Effector CD4-positive, alpha-beta T cell (primary cell): Measurements from ENCODE around the gene HSPB6.

Experiments used
- DNase-seq: peaks from one replicate; pipeline ENCODE4 v3.0.0-alpha.2; 2020

HSPB6 gene

GRCh38 chr19:35744430-35745327 is 12.2 kb downstream of the HSPB6 start:
- peak; percentile 90 for DNase-seq

DNA sequence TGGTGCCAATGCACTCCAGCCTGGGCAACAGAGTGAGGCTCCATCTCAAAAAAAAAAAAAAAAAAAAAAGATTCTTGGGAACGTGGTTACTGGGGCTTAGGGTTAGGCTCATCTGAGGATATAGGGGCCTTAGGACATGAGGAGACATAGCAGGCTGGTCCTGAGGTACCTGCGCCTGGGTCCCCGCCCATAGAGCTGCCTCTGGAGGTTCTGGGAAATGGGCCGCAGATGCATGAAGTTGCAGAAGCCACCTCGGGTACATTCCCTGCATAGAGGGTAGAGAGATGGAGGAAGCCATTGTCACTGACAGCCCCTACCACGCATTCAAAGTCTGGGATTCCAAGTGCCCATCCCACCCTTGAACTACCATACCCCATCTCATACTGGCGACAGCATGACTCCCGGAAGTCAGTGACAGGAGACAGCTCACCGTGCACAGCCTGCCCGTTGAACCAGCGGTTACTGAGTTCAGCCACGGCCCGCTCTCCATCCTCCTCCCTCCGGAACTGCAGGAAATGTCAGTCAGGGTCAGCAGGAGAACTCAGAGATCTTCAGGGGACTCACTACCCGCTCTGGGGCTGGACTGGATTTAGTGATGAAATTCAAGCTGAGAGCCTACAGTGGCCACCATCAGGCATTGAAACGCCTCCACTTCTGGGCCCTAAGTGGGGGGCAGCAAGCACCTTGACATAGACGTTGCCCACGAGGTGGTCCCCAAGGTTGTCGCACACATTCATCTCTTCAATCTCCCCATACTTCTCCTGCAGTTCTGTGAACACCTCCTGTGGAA is 13.0 kb downstream of the HSPB6 start:
- DNase-seq = no peak

DNA sequence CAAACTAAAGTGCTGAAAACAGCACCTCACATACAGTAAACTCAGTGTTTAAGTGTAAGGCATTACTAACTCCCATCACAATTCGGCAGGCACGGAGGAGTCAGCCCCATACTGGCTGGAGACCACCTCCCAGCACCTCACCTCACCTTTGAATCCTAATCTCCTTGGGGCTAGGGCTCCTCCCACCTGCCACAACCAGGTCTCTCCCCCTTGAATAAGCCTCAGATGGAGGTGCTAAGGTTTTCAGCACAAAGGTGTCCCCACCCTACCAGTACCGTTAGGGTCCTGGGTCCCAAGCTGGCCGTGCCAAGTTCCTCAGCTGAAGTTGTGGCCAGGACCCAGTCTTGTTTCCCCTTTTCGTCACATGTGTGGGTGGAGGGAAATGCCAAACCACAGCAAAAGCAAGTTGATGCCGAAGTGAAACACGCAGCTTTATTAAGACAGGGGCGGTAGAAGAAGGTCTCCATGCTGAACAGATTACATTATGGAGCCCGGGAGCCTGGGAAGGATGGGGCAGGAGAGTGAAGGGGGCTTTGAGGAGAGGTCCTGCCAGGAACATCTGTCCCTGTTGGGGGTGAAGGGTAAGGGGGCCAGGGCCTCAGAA is 14.6 kb downstream of the HSPB6 start, which contains the start of gene IGFLR1:
IGFLR1 (minus strand) TSS at position 332 of the 604 bp plus-strand sequence. CDS start 1,272 bp downstream, outside the sequence.
- DNase-seq = peak; percentile 44

DNA sequence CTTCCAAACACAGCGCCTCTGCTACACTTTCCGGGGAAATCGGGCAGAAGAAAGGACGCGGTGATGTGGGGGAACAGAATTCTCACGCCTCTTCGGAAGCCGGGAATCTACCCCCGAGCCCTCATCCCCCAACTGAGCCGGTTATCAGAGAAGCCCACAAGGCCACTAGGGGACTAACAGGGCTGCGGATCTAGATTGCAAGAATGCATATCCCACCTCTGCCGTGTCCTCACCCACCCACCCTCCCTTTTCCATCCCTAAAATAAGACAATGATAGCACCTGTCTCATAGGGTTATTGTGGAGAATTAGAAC is 15.7 kb downstream of the HSPB6 start:
- DNase-seq = no peak

DNA sequence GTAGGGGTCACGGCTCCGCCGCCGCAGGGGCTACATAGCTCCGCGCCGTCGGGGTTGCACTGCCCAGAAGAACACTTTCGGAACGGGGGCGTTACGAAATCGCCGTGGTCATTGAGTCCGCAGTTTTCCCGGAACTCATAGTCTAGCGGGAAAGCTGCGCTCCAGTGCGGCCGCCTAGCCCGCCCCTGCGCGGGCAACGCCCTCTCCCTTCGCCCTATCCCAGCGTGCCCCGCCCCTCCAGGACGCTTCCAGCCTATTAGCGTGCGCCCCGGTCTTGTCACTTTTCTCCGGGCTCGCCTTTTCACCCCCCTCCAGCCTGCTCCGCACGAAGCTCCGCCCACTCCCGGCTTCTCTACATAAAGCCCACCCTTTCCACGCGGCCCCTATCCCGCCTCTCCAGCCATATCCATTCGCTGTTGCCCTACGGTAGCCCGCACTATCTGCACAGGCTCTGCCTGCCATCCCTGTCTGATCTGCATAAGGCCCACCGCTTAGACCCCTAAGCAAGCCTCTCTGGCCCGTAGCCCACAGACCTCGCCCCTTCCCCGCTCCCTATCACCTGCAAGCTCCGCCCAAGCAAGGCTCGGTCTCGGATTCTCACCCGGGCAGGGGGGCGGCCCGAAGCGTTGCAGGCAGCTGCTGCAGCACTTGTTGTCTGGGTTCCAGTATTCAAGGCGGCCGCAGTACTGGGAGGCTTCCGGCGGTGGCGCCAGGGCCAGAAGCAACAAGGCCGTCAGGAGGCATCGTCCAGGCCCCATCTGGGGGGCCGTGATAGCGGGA is 16.2 kb downstream of the HSPB6 start:
- peak; percentile 94 for DNase-seq

DNA sequence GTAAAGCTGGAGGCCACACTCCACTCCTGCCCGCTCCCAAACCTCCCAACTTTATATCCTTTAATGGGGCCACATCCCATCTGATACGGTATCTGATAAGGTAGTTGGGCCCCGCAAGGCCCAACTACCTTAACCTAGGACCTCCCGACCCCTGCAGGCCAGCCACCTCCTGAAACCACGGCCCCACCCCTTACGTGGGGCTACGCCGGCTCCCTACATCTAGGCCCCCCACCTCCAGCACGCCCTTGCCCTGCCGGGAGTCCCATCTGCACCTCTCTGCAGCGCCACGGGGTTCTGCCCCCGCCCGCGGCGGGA is 16.8 kb downstream of the HSPB6 start:
- DNase-seq = no peak

DNA sequence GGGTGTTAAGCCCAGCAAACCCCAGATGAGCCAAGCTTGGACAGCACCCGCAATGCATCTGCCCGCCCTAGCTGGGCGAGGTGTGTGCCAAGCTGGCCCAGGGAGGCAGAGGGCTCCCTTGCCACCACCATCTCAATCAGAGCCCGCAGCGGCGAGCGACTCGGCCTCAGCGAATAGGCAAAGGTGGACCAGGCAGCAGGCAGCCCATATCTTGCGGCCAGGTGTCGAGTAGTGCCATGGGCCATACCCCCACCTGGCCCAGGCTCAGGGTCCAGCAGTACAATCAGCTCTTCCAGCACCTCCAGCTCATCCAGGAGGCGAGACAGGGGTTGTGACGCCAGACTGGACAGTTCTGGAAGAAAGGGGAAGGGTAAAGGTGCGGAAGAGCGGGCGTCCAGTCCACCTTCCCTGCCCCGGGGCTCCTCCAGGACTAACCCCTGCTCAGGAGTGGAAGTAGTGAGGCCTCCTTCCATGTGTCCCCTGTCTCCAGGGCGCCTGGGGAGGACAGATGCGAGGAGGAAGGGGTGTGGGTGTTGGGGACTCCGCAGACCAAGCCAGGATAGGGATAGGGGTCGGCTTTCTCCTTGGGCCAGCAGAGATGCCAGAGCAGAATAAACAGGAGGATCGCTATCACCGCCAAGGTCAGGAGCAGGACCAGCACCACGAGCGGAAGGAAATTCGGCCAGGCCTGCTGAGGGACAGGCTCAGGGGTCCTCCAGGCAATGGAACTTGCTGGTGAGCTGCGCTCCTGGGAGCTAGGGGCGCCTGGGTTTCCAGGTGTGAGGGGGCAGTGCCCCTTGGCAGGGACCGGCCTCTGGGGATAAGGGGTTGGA is 17.3 kb downstream of the HSPB6 start:
- no peak for DNase-seq

GRCh38 chr19:35738887-35739229 is 18.0 kb downstream of the HSPB6 start:
- no peak for DNase-seq

DNA sequence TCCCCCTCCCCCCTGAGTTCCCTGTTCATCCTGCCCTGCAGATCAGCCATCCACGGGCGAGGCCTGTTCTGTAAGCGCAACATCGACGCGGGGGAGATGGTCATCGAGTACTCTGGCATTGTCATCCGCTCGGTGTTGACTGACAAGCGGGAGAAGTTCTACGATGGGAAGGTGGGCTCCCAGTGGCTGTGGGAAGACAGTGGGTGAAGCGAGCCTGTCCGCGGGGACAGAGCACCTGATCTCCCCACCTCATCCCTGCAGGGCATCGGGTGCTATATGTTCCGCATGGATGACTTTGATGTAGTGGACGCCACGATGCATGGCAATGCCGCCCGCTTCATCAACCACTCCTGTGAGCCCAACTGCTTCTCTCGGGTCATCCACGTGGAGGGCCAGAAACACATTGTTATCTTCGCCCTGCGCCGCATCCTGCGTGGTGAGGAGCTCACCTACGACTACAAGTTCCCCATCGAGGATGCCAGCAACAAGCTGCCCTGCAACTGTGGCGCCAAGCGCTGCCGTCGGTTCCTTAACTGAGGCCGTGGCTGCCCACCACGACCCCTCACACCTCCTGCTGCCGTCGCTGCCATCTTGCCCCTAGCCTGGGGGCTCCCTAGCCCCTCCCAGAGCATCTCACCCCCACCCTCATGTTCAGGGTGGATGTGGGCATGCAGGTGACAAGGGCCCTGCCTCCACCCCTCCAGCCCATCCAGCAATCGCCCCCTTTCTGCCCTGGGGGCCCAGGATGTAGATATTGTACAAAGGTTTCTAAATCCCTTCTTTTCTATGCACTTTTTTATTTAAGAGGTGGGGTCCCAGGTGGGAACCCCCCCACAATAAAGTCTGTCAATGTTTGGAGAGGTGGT is 18.6 kb downstream of the HSPB6 start:
- DNase-seq = no peak

GRCh38 chr19:35736913-35737886 is 19.6 kb downstream of the HSPB6 start:
- no peak for DNase-seq

DNA sequence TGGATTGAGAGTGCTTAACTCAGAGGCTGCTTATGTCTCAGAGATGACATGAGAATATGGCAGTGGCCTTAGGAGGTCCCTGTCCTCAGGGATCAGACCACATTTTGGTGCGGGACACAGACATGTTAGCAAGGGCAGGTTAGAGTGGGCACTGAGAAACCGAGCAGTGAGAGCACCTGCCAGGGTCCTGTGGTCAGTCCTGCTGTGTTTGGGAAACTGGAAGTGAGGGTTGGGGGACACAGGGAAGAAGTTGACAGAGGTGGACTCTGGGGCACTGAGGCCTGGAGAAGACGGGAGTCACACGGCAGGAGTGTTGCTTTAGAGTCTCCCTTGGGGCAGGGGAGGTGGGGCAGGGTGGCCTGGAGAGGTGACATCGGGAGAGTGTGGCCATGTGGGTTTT is 21.9 kb downstream of the HSPB6 start:
- DNase-seq = no peak

GRCh38 chr19:35734273-35734672 is 22.6 kb downstream of the HSPB6 start:
- no peak for DNase-seq

DNA sequence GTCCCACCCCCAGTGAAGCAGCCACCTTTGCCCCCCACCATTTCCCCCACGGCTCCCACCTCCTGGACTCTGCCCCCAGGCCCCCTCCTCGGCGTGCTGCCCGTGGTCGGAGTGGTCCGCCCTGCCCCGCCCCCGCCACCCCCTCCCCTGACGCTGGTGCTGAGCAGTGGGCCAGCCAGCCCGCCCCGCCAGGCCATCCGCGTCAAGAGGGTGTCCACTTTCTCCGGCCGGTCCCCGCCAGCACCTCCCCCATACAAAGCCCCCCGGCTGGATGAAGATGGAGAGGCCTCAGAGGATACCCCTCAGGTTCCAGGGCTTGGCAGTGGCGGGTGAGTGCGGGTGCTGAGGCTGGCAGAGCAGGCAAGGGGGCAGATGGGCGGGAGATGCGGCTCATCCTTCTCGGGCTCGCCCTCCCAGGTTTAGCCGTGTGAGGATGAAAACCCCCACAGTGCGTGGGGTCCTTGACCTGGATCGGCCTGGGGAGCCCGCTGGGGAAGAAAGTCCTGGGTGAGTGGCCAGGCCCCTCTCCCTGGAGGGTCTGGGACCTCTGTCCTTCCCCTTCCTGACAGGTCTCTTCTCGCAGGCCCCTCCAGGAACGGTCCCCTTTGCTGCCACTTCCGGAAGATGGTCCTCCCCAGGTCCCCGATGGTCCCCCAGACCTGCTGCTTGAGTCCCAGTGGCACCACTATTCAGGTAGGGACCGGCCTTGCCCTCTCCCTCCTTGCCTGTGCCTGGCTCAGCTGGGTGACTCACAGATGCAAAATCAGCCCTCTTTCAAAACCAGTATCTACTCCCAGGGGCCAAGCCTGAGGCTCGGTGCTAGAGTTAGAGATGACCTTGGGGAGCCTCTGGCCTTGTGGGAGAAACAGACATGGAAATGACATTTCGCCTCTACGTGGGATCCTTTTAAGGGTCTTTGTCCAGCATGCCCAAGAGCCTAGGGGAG is 23.4 kb downstream of the HSPB6 start:
- DNase-seq = no peak

- no peak for DNase-seq
Observed at GRCh38 chr19:35732540-35733179, 24.2 kb downstream of the HSPB6 start.

DNA sequence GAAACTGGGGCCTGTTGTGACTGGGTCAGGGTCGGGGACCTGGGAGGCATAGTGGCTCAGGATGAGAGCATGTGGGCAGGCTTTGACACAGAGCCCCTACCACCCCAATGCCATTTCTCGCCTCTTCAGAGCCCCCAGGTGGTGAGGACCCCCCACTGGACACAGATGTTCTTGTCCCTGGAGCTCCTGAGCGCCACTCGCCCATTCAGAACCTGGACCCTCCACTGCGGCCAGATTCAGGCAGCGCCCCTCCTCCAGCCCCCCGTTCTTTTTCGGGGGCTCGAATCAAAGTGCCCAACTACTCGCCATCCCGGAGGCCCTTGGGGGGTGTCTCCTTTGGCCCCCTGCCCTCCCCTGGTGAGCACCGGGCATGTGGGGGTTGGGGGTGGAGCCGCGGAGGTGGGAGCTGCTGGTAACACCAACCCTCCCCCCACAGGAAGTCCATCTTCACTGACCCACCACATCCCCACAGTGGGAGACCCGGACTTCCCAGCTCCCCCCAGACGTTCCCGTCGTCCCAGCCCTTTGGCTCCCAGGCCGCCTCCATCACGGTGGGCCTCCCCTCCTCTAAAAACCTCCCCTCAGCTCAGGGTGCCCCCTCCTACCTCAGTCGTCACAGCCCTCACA is 24.9 kb downstream of the HSPB6 start:
- no peak for DNase-seq

GRCh38 chr19:35731353-35731752 is 25.5 kb downstream of the HSPB6 start:
- no peak for DNase-seq

DNA sequence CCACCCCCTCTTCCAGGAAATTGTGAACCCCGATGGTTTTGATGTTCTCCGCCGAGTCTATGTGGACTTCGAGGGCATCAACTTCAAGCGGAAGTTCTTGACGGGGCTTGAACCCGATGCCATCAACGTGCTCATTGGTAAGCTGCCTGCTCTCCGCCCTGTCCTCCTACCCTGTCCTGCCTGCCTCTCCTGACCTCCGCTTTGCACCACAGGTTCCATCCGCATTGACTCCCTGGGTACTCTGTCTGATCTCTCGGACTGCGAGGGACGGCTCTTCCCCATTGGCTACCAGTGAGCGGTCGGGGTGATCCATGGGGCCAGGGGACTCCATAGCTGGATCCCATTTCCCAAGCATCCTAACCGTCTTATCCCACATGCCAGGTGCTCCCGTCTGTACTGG is 26.5 kb downstream of the HSPB6 start:
- no peak for DNase-seq

GRCh38 chr19:35729763-35730162 is 27.1 kb downstream of the HSPB6 start:
- no peak for DNase-seq
